SK-N-SH treated with all-trans-retinoic acid at 6 μM for 48 hours (cell line): ENCODE results near the gene SRXN1.
A peak's percentile ranks its signal among the peaks of the same experiment; 100 is the strongest.

ENCODE experiments used
- ATAC-seq: fragments of 200-7000 bp; cut with Tn5 transposase; 3 replicates; pipeline ENCODE4 v1.9.1; 2020; ENCODE audit warnings: mild to moderate bottlenecking, moderate library complexity
- ARNTL ChIP-seq: fragments of 450-650 bp; formaldehyde crosslinking; IDR thresholded peaks from 2 replicates; pipeline ENCODE4 v1.5.0; 2020; ENCODE audit warnings: low read depth, mild to moderate bottlenecking, moderate library complexity, borderline replicate concordance
- BACH2 ChIP-seq: fragments of 250-450 bp; sonication (Bioruptor Pico); IDR thresholded peaks from 2 replicates; pipeline ENCODE4 v1.9.0; 2021; ENCODE audit warnings: mild to moderate bottlenecking, borderline replicate concordance
- CREB5 ChIP-seq: fragments of 250-450 bp; sonication (Bioruptor Pico); IDR thresholded peaks from 2 replicates; pipeline ENCODE4 v1.5.1; 2020; ENCODE audit warnings: low read depth, mild to moderate bottlenecking, moderate library complexity
- CSDC2 ChIP-seq: fragments of 250-450 bp; sonication (Bioruptor Pico); IDR thresholded peaks from 2 replicates; pipeline ENCODE4 v1.5.0; 2020; ENCODE audit warnings: mild to moderate bottlenecking, moderate library complexity
- CSRNP3 ChIP-seq: fragments of 250-450 bp; sonication (Bioruptor Pico); IDR thresholded peaks from 2 replicates; pipeline ENCODE4 v1.5.1; 2021; ENCODE audit warnings: mild to moderate bottlenecking, moderate library complexity
- ESRRG ChIP-seq: fragments of 250-450 bp; sonication (Bioruptor Pico); IDR thresholded peaks from 2 replicates; pipeline ENCODE4 v1.6.1; 2021; ENCODE audit warnings: mild to moderate bottlenecking
- GLIS3 ChIP-seq: fragments of 250-450 bp; sonication (Bioruptor Pico); IDR thresholded peaks from 2 replicates; pipeline ENCODE4 v1.5.0; 2020; ENCODE audit warnings: mild to moderate bottlenecking, moderate library complexity
- OSR1 ChIP-seq: fragments of 250-450 bp; sonication (Bioruptor Pico); IDR thresholded peaks from 2 replicates; pipeline ENCODE4 v1.8.0; 2022; ENCODE audit warnings: moderate library complexity, mild to moderate bottlenecking, inconsistent platforms
- PATZ1 ChIP-seq: fragments of 250-450 bp; sonication (Bioruptor Pico); IDR thresholded peaks from 2 replicates; pipeline ENCODE4 v1.8.0; 2020; ENCODE audit warnings: mild to moderate bottlenecking, moderate library complexity, borderline replicate concordance
- POU6F1 ChIP-seq: fragments of 250-450 bp; sonication (Bioruptor Pico); IDR thresholded peaks from 2 replicates; pipeline ENCODE4 v1.8.0; 2021; ENCODE audit warnings: low read depth, mild to moderate bottlenecking, moderate library complexity, borderline replicate concordance
- PPARA ChIP-seq: fragments of 250-450 bp; sonication (Bioruptor Pico); IDR thresholded peaks from 2 replicates; pipeline ENCODE4 v1.5.0; 2020; ENCODE audit warnings: mild to moderate bottlenecking, borderline replicate concordance
- RARB ChIP-seq: fragments of 250-450 bp; sonication (Bioruptor Pico); IDR thresholded peaks from 2 replicates; pipeline ENCODE4 v1.8.0; 2021; ENCODE audit warnings: mild to moderate bottlenecking, moderate library complexity
- SNAI2 ChIP-seq: fragments of 250-450 bp; sonication (Bioruptor Pico); IDR thresholded peaks from 2 replicates; pipeline ENCODE4 v1.5.0; 2020; ENCODE audit warnings: mild to moderate bottlenecking, moderate library complexity
- TCF4 ChIP-seq: fragments of 250-450 bp; sonication (Bioruptor Pico); IDR thresholded peaks from 2 replicates; pipeline ENCODE4 v1.8.0; 2021; ENCODE audit warnings: mild to moderate bottlenecking, moderate library complexity, borderline replicate concordance
- TOX ChIP-seq: fragments of 250-450 bp; sonication (Bioruptor Pico); IDR thresholded peaks from 2 replicates; pipeline ENCODE4 v1.8.0; 2021; ENCODE audit warnings: mild to moderate bottlenecking, moderate library complexity, borderline replicate concordance
- TSHZ2 ChIP-seq: fragments of 250-450 bp; sonication (Bioruptor Pico); IDR thresholded peaks from 2 replicates; pipeline ENCODE4 v1.5.0; 2020; ENCODE audit warnings: mild to moderate bottlenecking, moderate library complexity
- ZC3H10 ChIP-seq: fragments of 250-450 bp; sonication (Bioruptor Pico); IDR thresholded peaks from 2 replicates; pipeline ENCODE4 v1.5.1; 2021; ENCODE audit warnings: mild to moderate bottlenecking, moderate library complexity
- ZFP30 ChIP-seq: fragments of 450-650 bp; formaldehyde crosslinking; IDR thresholded peaks from 2 replicates; pipeline ENCODE4 v1.5.0; 2022; ENCODE audit warnings: mild to moderate bottlenecking, moderate library complexity
- ZNF70 ChIP-seq: fragments of 450-650 bp; formaldehyde crosslinking; IDR thresholded peaks from 2 replicates; pipeline ENCODE4 v1.5.0; 2020; ENCODE audit warnings: mild to moderate bottlenecking, moderate library complexity
- ZNF8 ChIP-seq: fragments of 450-650 bp; formaldehyde crosslinking; IDR thresholded peaks from 2 replicates; pipeline ENCODE4 v1.5.0; 2020; ENCODE audit warnings: mild to moderate bottlenecking, moderate library complexity

Gene SRXN1

GRCh38 chr20:688809-689212, 35.8 kb upstream of the SRXN1 start (continued):
- no peak for TF ChIP-seq ESRRG (CRISPR knock-in tag)
- no peak for TF ChIP-seq TCF4
- no peak for TF ChIP-seq SNAI2 (CRISPR knock-in tag)
- TF ChIP-seq BACH2 (CRISPR knock-in tag), result no peak
- TF ChIP-seq ZNF70 (CRISPR knock-in tag), result no peak

GRCh38 chr20:687468-688203, 34.6 kb upstream of the SRXN1 start:
- TF ChIP-seq TCF4, result no peak
- TF ChIP-seq ZNF70 (CRISPR knock-in tag), result peak; percentile 59; the same call in 1 of the 2 replicates
- TF ChIP-seq, all 23 proteins: peak for 1
- ATAC-seq, result no peak

GRCh38 chr20:684676-685319, 31.8 kb upstream of the SRXN1 start:
- no peak for ATAC-seq
- no peak for TF ChIP-seq PPARA
- no peak for TF ChIP-seq ZC3H10 (CRISPR knock-in tag)
- TF ChIP-seq POU6F1, result no peak
- no peak for TF ChIP-seq ZNF8
- TF ChIP-seq ZNF70 (CRISPR knock-in tag), result no peak
- no peak for TF ChIP-seq PATZ1
- no peak for TF ChIP-seq ESRRG (CRISPR knock-in tag)
- TF ChIP-seq SNAI2 (CRISPR knock-in tag), result no peak
- no peak for TF ChIP-seq OSR1 (CRISPR knock-in tag)
- no peak for TF ChIP-seq TOX (CRISPR knock-in tag)
- TF ChIP-seq TCF4, result no peak
- no peak for TF ChIP-seq ARNTL (CRISPR knock-in tag)
- TF ChIP-seq TSHZ2 (CRISPR knock-in tag), result no peak
- no peak for TF ChIP-seq GLIS3 (CRISPR knock-in tag)
- TF ChIP-seq ZFP30, result no peak
- TF ChIP-seq, all 23 proteins: peak for 0

- ATAC-seq, result no peak
- TF ChIP-seq CREB5 (CRISPR knock-in tag), result no peak
- no peak for TF ChIP-seq ARNTL (CRISPR knock-in tag)
- TF ChIP-seq CSRNP3 (CRISPR knock-in tag), result no peak
- no peak for TF ChIP-seq CSDC2 (CRISPR knock-in tag)
- no peak for TF ChIP-seq GLIS3 (CRISPR knock-in tag)
- TF ChIP-seq RARB (CRISPR knock-in tag), result no peak
Observed at GRCh38 chr20:682123-682522, 29.1 kb upstream of the SRXN1 start.
